ENCODE data around the gene FAM110A.

- TF ChIP-seq TAF1 (IDR thresholded peaks at IDR 0.05; ENCODE audit: low read depth) (no peak), EP300 (IDR thresholded peaks at IDR 0.05; ENCODE audit: borderline replicate concordance) (no peak), USF1 (IDR thresholded peaks at IDR 0.05) (no peak), TEAD4 (IDR thresholded peaks at IDR 0.05) (no peak), REST (IDR thresholded peaks at IDR 0.05; ENCODE audit: low read depth) (no peak)
Observed at GRCh38 chr20:881051-881782, 47.7 kb downstream of the FAM110A start.
